H1 (cell line): ENCODE measurements around the gene ENDOD1. TPM values are rescaled to one million over a fixed set of nuclear protein-coding genes. Genes with fewer than 3 reads are reported as not detected.

ENCODE experiments used
- CTCF ChIP-seq, 3 experiments: IDR thresholded peaks; 1 replicate in 2 of 3; 2 replicates in 1 of 3; pipeline versions ENCODE4 v1.5.1 to v1.6.1; 2011; ENCODE audit warnings: low read length in 3 of 3, mild to moderate bottlenecking in 3 of 3, inconsistent platforms in 2 of 3, low read depth in 1 of 3, moderate library complexity in 1 of 3; ENCODE audit not compliant: insufficient read depth in 1 of 3; ENCODE audit errors: control extremely low read depth in 1 of 3
- E2F6 ChIP-seq: IDR thresholded peaks from 2 replicates; pipeline ENCODE4 v1.6.1; 2012; ENCODE audit warnings: inconsistent platforms
- polyA plus RNA-seq, 7 experiments: library from polyadenylated mRNA; depleted of rRNA in 3 of 7; stranded (reverse) in 5 of 7; unstranded in 2 of 7; fragments of >200 nt in 5 of 7; fragments of 200-250 nt in 2 of 7; gene quantifications; 1 replicate in 5 of 7; 2 replicates in 1 of 7; 4 replicates in 1 of 7; pipeline versions ENCODE4 v1.2.1 to v1.2.3, GENCODE V29; 2011 to 2013; ENCODE audit warnings: missing spikeins in 2 of 7, mixed read lengths in 2 of 7
- total RNA-seq: library from RNA; stranded (reverse); fragmentation: NEBNext Ultra II Directional; extraction: Animal tissue kit (Norgen Biotek cat#: 25700); gene quantifications from 2 replicates; pipeline ENCODE4 v1.2.1, GENCODE V29; 2021

The ENDOD1 gene
- total and polyA plus RNA-seq, 2 of the 8 experiments (the other 6 are each of a cell fraction or from before 2014, with no cell fraction given): 1.2 to 2.5 TPM

- TF ChIP-seq CTCF (IDR thresholded peaks at IDR 0.05; ENCODE audit: control extremely low read depth in 1 of 3, insufficient read depth in 1 of 3, low read depth in 1 of 3, low read length in 3 of 3) (peak in 2 of 3 experiments; percentile 10 to 21; a peak in 2 of 4 replicates), E2F6 (no peak)
These were observed 50.9 kb downstream of the ENDOD1 start (continued) for GRCh38 chr11:95140397-95141033.
